Memory B cell (primary cell): ENCODE results near the gene HIBCH.

ENCODE experiments used
- ATAC-seq: fragments of 150-1000 bp; cut with Tn5 transposase; 2 replicates; pipeline ENCODE4 v1.10.0; 2021; ENCODE audit warnings: low read depth, mild to moderate bottlenecking, moderate library complexity
- DNase-seq, 2 donors: peaks; one replicate each; pipeline ENCODE4 v3.0.0; 2022; ENCODE audit warnings: low spot score in 2 of 2
- H3K27ac Mint-ChIP-seq: one replicate; pipeline ENCODE4 v1.8.0; 2022; ENCODE audit warnings: mild to moderate bottlenecking, moderate library complexity, mixed read lengths
- H3K27me3 Mint-ChIP-seq: one replicate; pipeline ENCODE4 v1.8.0; 2022; ENCODE audit warnings: mixed read lengths
- H3K36me3 Mint-ChIP-seq: one replicate; pipeline ENCODE4 v1.8.0; 2022; ENCODE audit warnings: mild to moderate bottlenecking, mixed read lengths
- H3K4me1 Mint-ChIP-seq: one replicate; pipeline ENCODE4 v1.8.0; 2022; ENCODE audit warnings: mixed read lengths
- H3K4me3 Mint-ChIP-seq: one replicate; pipeline ENCODE4 v1.8.0; 2022; ENCODE audit warnings: mild to moderate bottlenecking, moderate library complexity, mixed read lengths
- H3K9me3 Mint-ChIP-seq: one replicate; pipeline ENCODE4 v1.8.0; 2022; ENCODE audit warnings: mixed read lengths

HIBCH gene

GRCh38 chr2:190197143-190197720 is 122.4 kb downstream of the HIBCH start:
- H3K27me3 Mint-ChIP-seq, result no peaks in the 10 kb centered on the region
- no peaks in the 10 kb centered on the region for H3K9me3 Mint-ChIP-seq
- H3K4me1 Mint-ChIP-seq, result peaks cover 9% of the 10 kb centered on the region
- no peak overlapping the region for H3K4me3 Mint-ChIP-seq
- ATAC-seq (no peak), DNase-seq (no peak)
- H3K36me3 Mint-ChIP-seq, result peaks cover 24% of the 10 kb centered on the region
- no peak overlapping the region for H3K27ac Mint-ChIP-seq

GRCh38 chr2:190190507-190191162 is 129.0 kb downstream of the HIBCH start:
- Mint-ChIP-seq H3K4me1 (peaks cover 9% of the 10 kb centered on the region), H3K27ac (no peak overlapping the region), H3K36me3 (peaks cover 2% of the 10 kb centered on the region), H3K27me3 (no peaks in the 10 kb centered on the region), H3K9me3 (no peaks in the 10 kb centered on the region), H3K4me3 (no peak overlapping the region)
- DNase-seq (no peak), ATAC-seq (no peak)

GRCh38 chr2:190188289-190188688 is 131.3 kb downstream of the HIBCH start:
- no peaks in the 10 kb centered on the region for H3K27me3 Mint-ChIP-seq
- no peaks in the 10 kb centered on the region for H3K9me3 Mint-ChIP-seq
- no peak overlapping the region for H3K4me3 Mint-ChIP-seq
- no peak for DNase-seq
- H3K4me1 Mint-ChIP-seq, result peaks cover 3% of the 10 kb centered on the region
- ATAC-seq, result no peak
- H3K27ac Mint-ChIP-seq, result no peak overlapping the region
- peaks cover 2% of the 10 kb centered on the region for H3K36me3 Mint-ChIP-seq

GRCh38 chr2:190186238-190186637 is 133.4 kb downstream of the HIBCH start:
- no peak overlapping the region for H3K4me3 Mint-ChIP-seq
- ATAC-seq (no peak), DNase-seq (no peak)
- H3K4me1 Mint-ChIP-seq, result peaks cover 10% of the 10 kb centered on the region
- no peaks in the 10 kb centered on the region for H3K9me3 Mint-ChIP-seq
- H3K27ac Mint-ChIP-seq, result no peak overlapping the region
- H3K36me3 Mint-ChIP-seq, result no peaks in the 10 kb centered on the region
- H3K27me3 Mint-ChIP-seq, result no peaks in the 10 kb centered on the region

- H3K27me3 Mint-ChIP-seq, result no peaks in the 10 kb centered on the region
- H3K4me1 Mint-ChIP-seq, result peaks cover 13% of the 10 kb centered on the region
- DNase-seq (no peak), ATAC-seq (no peak)
- H3K9me3 Mint-ChIP-seq, result no peaks in the 10 kb centered on the region
- peak overlapping the region; percentile 1 for H3K27ac Mint-ChIP-seq
- no peak overlapping the region for H3K4me3 Mint-ChIP-seq
- H3K36me3 Mint-ChIP-seq, result no peaks in the 10 kb centered on the region
Observed at GRCh38 chr2:190185380-190185779, 134.2 kb downstream of the HIBCH start.

- no peak for DNase-seq
- H3K4me1 Mint-ChIP-seq, result peaks cover 18% of the 10 kb centered on the region
- H3K27ac Mint-ChIP-seq, result peak overlapping the region; percentile 60
- H3K9me3 Mint-ChIP-seq, result no peaks in the 10 kb centered on the region
- H3K4me3 Mint-ChIP-seq, result no peak overlapping the region
- H3K27me3 Mint-ChIP-seq, result no peaks in the 10 kb centered on the region
- ATAC-seq, result no peak
- no peaks in the 10 kb centered on the region for H3K36me3 Mint-ChIP-seq
Observed at GRCh38 chr2:190184460-190184859, 135.2 kb downstream of the HIBCH start.

- Mint-ChIP-seq H3K4me3 (no peak overlapping the region), H3K27ac (peak overlapping the region; percentile 48), H3K9me3 (no peaks in the 10 kb centered on the region), H3K4me1 (peaks cover 18% of the 10 kb centered on the region), H3K27me3 (no peaks in the 10 kb centered on the region), H3K36me3 (no peaks in the 10 kb centered on the region)
- DNase-seq, result no peak
- no peak for ATAC-seq
Observed at GRCh38 chr2:190183539-190183938, 136.1 kb downstream of the HIBCH start.

- DNase-seq, result no peak
- Mint-ChIP-seq H3K9me3 (no peaks in the 10 kb centered on the region), H3K4me1 (peaks cover 18% of the 10 kb centered on the region), H3K4me3 (peak overlapping the region; percentile 2), H3K27me3 (peaks cover 1% of the 10 kb centered on the region), H3K27ac (peak overlapping the region; percentile 22), H3K36me3 (no peaks in the 10 kb centered on the region)
- ATAC-seq, result peak; percentile 51
Observed at GRCh38 chr2:190182071-190182524, 137.5 kb downstream of the HIBCH start.

- Mint-ChIP-seq H3K4me1 (peaks cover 18% of the 10 kb centered on the region), H3K27me3 (peaks cover 1% of the 10 kb centered on the region), H3K36me3 (no peaks in the 10 kb centered on the region), H3K9me3 (no peaks in the 10 kb centered on the region), H3K4me3 (peak overlapping the region; percentile 70), H3K27ac (peak overlapping the region; percentile 67)
- DNase-seq, result no peak
- ATAC-seq, result no peak
Observed at GRCh38 chr2:190181123-190181669, 138.4 kb downstream of the HIBCH start.

GRCh38 chr2:190180313-190181122 is 139.1 kb downstream of the HIBCH start:
- H3K4me1 Mint-ChIP-seq, result peaks cover 18% of the 10 kb centered on the region
- no peaks in the 10 kb centered on the region for H3K36me3 Mint-ChIP-seq
- H3K4me3 Mint-ChIP-seq, result peak overlapping the region; percentile 83
- DNase-seq, result peak; percentile 29 to 52
- peak overlapping the region; percentile 82 for H3K27ac Mint-ChIP-seq
- H3K27me3 Mint-ChIP-seq, result peaks cover 1% of the 10 kb centered on the region
- H3K9me3 Mint-ChIP-seq, result no peaks in the 10 kb centered on the region
- peak; percentile 76 for ATAC-seq

- Mint-ChIP-seq H3K9me3 (no peaks in the 10 kb centered on the region), H3K4me1 (peaks cover 18% of the 10 kb centered on the region), H3K4me3 (peak overlapping the region; percentile 83), H3K27ac (peak overlapping the region; percentile 82), H3K27me3 (peaks cover 1% of the 10 kb centered on the region), H3K36me3 (no peaks in the 10 kb centered on the region)
- ATAC-seq (no peak), DNase-seq (no peak)
Observed at GRCh38 chr2:190179754-190180312, 139.8 kb downstream of the HIBCH start.

GRCh38 chr2:190178066-190178722 is 141.4 kb downstream of the HIBCH start:
- H3K36me3 Mint-ChIP-seq, result peaks cover 6% of the 10 kb centered on the region
- H3K27ac Mint-ChIP-seq, result peak overlapping the region; percentile 11
- peaks cover 16% of the 10 kb centered on the region for H3K4me1 Mint-ChIP-seq
- ATAC-seq (no peak), DNase-seq (no peak)
- no peak overlapping the region for H3K4me3 Mint-ChIP-seq
- peaks cover 6% of the 10 kb centered on the region for H3K9me3 Mint-ChIP-seq
- peaks cover 1% of the 10 kb centered on the region for H3K27me3 Mint-ChIP-seq

- Mint-ChIP-seq H3K4me3 (no peak overlapping the region), H3K36me3 (peaks cover 6% of the 10 kb centered on the region), H3K9me3 (peaks cover 6% of the 10 kb centered on the region), H3K27me3 (peaks cover 1% of the 10 kb centered on the region), H3K4me1 (peaks cover 16% of the 10 kb centered on the region), H3K27ac (no peak overlapping the region)
- no peak for ATAC-seq
- DNase-seq, result no peak
Observed at GRCh38 chr2:190177249-190178040, 142.2 kb downstream of the HIBCH start.
